Calu3 (cell line): ENCODE data around the gene TRIM33. TPM values are rescaled to one million over a fixed set of nuclear protein-coding genes. Genes with fewer than 3 reads are reported as not detected.

Experiments used
- BruUV-seq: library from RNA; stranded (reverse); fragments of 400-500 nt; replicated peaks from 2 replicates; lab custom pipeline; 2021; lab: Mats Ljungman, UMichigan
- CTCF ChIA-PET: fragments of 300-600 bp; sonication (Branson Sonifier 250); formaldehyde crosslinking; loops from one replicate; lab custom pipeline; 2022; ENCODE audit warnings: antibody characterized with exemption; lab: Charles Lee
- DNase-seq: peaks from one replicate; pipeline ENCODE4 v3.0.0; 2022
- H3K27ac Mint-ChIP-seq: one replicate; pipeline ENCODE4 v1.8.0; 2022; ENCODE audit warnings: mixed read lengths; ENCODE audit not compliant: unreplicated experiment
- H3K27me3 Mint-ChIP-seq: one replicate; pipeline ENCODE4 v1.8.0; 2022; ENCODE audit warnings: mixed read lengths; ENCODE audit not compliant: unreplicated experiment
- H3K36me3 Mint-ChIP-seq: one replicate; pipeline ENCODE4 v1.8.0; 2022; ENCODE audit warnings: mild to moderate bottlenecking, moderate library complexity, mixed read lengths; ENCODE audit not compliant: insufficient read depth, unreplicated experiment
- H3K4me1 Mint-ChIP-seq: one replicate; pipeline ENCODE4 v1.8.0; 2022; ENCODE audit warnings: mild to moderate bottlenecking, low read depth, mixed read lengths; ENCODE audit not compliant: unreplicated experiment
- H3K4me3 Mint-ChIP-seq: one replicate; pipeline ENCODE4 v1.8.0; 2022; ENCODE audit warnings: mild to moderate bottlenecking, low read depth, moderate library complexity, mixed read lengths; ENCODE audit not compliant: unreplicated experiment
- H3K9me3 Mint-ChIP-seq: one replicate; pipeline ENCODE4 v1.8.0; 2022; ENCODE audit warnings: low read depth, mixed read lengths; ENCODE audit not compliant: unreplicated experiment
- CTCF ChIP-seq: fragments of 200-600 bp; IDR thresholded peaks from one replicate; pipeline ENCODE4 v1.8.0; 2022; ENCODE audit warnings: antibody characterized with exemption; ENCODE audit not compliant: unreplicated experiment
- intact Hi-C: fragments of 100-400 bp; cut with micrococcal nuclease; formaldehyde crosslinking; loops from one replicate; pipeline ENCODE4 v1.10.0; 2022; ENCODE audit not compliant: unreplicated experiment
- total RNA-seq: library from RNA; stranded (reverse); gene quantifications from 2 replicates; pipeline ENCODE4 v1.2.3, GENCODE V29; 2022

Gene TRIM33
- total RNA-seq, 1 experiment from 2014 or later = 42.0 TPM

GRCh38 chr1:114353262-114353661 is 157.7 kb downstream of the TRIM33 start:
- CTCF ChIA-PET = no interaction called here
- no peak overlapping the region for H3K4me3 Mint-ChIP-seq
- TF ChIP-seq CTCF = no peak
- peaks cover 51% of the 10 kb centered on the region for H3K27me3 Mint-ChIP-seq
- intact Hi-C loops = no loop called here
- BruUV-seq = no TSS peak
- H3K4me1 Mint-ChIP-seq = no peaks in the 10 kb centered on the region
- no peak overlapping the region for H3K27ac Mint-ChIP-seq
- H3K36me3 Mint-ChIP-seq = peaks cover 5% of the 10 kb centered on the region
- no peaks in the 10 kb centered on the region for H3K9me3 Mint-ChIP-seq
- no peak for DNase-seq

- TF ChIP-seq CTCF = no peak
- intact Hi-C loops = no loop called here
- Mint-ChIP-seq H3K4me1 (no peaks in the 10 kb centered on the region), H3K9me3 (no peaks in the 10 kb centered on the region), H3K27ac (no peak overlapping the region), H3K4me3 (no peak overlapping the region), H3K27me3 (peaks cover 51% of the 10 kb centered on the region), H3K36me3 (peaks cover 5% of the 10 kb centered on the region)
- DNase-seq = no peak
- no TSS peak for BruUV-seq
- CTCF ChIA-PET = no interaction called here
Measured at GRCh38 chr1:114352797-114353196, 158.2 kb downstream of the TRIM33 start.

- no peak for TF ChIP-seq CTCF
- CTCF ChIA-PET = interaction anchor here (0.6 kb wide), 1 partner anchor 399 kb away, joined by 3 read pairs; no protein-coding TSS in a partner anchor
- BruUV-seq = no TSS peak
- peaks cover 10% of the 10 kb centered on the region for H3K36me3 Mint-ChIP-seq
- H3K27me3 Mint-ChIP-seq = peaks cover 51% of the 10 kb centered on the region
- no peak overlapping the region for H3K4me3 Mint-ChIP-seq
- no peak for DNase-seq
- no peak overlapping the region for H3K27ac Mint-ChIP-seq
- H3K4me1 Mint-ChIP-seq = peaks cover 8% of the 10 kb centered on the region
- H3K9me3 Mint-ChIP-seq = no peaks in the 10 kb centered on the region
- intact Hi-C loops = no loop called here
Measured at GRCh38 chr1:114350731-114351445, 160.1 kb downstream of the TRIM33 start.

- Mint-ChIP-seq H3K36me3 (peaks cover 7% of the 10 kb centered on the region), H3K4me3 (no peak overlapping the region), H3K27me3 (peaks cover 44% of the 10 kb centered on the region), H3K27ac (no peak overlapping the region), H3K4me1 (peaks cover 8% of the 10 kb centered on the region), H3K9me3 (no peaks in the 10 kb centered on the region)
- TF ChIP-seq CTCF = no peak
- intact Hi-C loops = no loop called here
- no peak for DNase-seq
- CTCF ChIA-PET = no interaction called here
- no TSS peak for BruUV-seq
Measured at GRCh38 chr1:114349891-114350605, 161.0 kb downstream of the TRIM33 start.
